HG02884 (cell line): Measurements from ENCODE around the gene PPIF.

Experiments used
- ATAC-seq: cut with Tn5 transposase; IDR thresholded peaks from one replicate; pipeline ENCODE4 v1.9.1; 2021; ENCODE audit warnings: mild to moderate bottlenecking, moderate library complexity; ENCODE audit not compliant: unreplicated experiment

PPIF gene

GRCh38 chr10:79347226-79347893, at the start of gene PPIF:
Gene PPIF (plus strand): TSS chr10:79347469. CDS start chr10:79347549, 80 bp downstream.
- peak; percentile 82 for ATAC-seq

GRCh38 chr10:79298403-79299244, 48.6 kb upstream of the PPIF start:
- ATAC-seq: no peak

- no peak for ATAC-seq
Measured at GRCh38 chr10:79299397-79300241, 47.6 kb upstream of the PPIF start.

DNA sequence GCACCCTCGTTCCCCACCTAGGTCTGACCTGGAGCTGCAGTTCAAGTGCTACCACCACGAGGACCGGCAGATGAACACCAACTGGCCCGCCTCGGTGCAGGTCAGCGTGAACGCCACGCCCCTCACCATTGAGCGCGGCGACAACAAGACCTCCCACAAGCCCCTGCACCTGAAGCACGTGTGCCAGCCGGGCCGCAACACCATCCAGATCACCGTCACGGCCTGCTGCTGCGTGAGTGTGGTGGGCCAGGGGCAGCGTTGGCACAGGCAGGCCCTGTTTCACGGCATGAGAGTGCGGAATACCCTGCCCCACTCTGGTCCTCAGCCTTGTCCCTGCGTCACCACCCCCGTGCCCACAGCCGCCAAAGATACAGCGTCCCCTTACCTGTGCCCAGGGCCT, 46.6 kb upstream of the PPIF start:
- ATAC-seq: no peak

GRCh38 chr10:79301754-79302530, 45.3 kb upstream of the PPIF start:
- ATAC-seq: no peak

GRCh38 chr10:79303631-79304478, 43.4 kb upstream of the PPIF start:
- no peak for ATAC-seq

DNA sequence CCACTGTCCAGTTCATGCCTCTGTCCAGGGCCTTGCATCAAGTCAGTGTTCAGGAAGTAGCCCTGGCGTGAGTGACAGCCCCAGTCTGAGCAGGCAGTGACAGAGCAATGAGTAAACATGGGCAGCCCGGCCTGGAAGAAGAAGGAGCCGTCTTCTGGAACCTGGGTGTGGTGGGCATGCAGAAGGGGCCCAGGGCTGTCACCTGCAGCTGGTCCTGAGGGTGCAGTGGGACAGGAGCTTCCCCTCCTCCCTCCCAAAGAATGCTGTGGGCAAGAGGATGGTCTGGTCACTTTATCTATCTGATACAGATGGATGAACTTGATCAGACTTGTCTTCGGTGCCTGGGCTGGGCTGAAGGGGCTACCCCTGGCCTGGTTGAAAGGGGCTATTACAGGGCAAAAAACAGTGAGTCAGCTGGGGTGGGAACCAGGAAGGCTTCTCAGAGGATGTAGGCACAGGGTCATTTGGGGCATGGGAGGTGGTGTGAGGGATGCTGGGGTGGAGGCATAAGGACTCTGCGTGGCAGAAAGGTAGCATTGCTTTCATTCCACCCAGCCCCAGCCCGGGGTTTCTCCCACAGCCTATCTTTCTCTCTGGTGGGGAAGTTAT, 42.7 kb upstream of the PPIF start:
- ATAC-seq: no peak

- no peak for ATAC-seq
Measured at GRCh38 chr10:79305515-79305914, 41.8 kb upstream of the PPIF start.

DNA sequence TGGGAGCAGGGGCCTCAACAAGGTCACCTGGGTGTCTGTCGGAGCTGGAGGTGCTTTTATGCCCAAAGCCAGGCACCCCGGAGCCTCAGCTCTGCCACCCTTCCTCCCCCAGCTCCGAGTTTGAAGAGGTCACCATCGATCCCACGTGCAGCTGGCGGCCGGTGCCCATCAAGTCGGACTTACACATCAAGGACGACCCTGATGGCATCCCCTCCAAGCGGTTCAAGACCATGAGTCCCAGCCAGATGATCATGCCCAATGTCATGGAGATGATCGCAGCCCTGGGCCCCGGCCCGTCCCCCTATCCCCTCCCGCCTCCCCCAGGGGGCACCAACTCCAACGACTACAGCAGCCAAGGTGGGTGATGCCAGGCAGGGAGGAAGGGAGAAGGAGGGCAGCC, 41.3 kb upstream of the PPIF start:
- ATAC-seq: no peak

DNA sequence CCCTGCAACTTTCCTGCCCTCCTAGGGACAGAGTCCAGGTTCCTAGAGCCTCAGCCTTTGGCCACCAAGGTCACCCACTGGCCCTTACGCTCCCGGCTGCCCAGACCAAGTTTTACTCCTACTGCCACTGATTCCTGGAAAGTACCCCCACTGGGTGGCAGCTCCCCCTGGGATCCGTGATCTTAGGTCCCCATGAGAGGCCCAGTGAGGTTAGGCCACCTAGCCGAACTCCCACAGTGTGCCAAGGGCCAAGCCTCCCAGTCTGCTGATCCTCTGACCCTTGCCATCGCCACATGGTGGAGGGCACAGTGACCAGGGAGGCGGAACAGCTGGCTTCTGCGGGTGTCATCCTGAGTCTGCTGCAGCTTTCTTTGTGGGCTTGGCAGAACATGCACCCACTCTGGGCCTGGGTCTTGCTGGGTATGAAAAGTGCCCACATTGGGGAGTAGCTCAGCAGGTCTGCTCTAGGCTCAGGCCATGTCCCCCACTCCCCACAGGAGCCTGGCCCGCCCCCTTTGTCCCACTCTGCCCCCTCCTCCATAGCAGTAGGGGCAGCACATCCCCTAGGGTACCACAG, 40.5 kb upstream of the PPIF start:
- ATAC-seq: no peak

DNA sequence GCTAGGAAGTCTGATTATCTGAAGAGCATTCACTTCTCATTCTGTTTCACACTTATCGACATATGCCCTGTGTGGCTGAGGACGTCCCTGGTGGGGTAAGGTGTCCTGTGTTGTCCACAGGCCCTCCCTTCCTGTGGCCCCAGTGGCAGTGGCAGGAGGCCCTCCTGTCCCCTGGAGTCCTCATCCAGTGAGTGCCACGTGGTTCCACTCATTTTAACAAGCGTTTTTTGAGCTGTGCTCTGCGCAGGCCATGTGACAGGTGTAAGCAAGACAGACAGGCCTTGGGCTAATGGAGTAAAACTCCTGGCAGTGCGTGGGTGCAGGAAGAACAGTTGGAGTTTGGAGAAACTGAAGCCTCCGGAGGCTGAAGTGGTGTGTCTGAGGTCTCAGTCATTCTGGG, 39.3 kb upstream of the PPIF start:
- no peak for ATAC-seq

DNA sequence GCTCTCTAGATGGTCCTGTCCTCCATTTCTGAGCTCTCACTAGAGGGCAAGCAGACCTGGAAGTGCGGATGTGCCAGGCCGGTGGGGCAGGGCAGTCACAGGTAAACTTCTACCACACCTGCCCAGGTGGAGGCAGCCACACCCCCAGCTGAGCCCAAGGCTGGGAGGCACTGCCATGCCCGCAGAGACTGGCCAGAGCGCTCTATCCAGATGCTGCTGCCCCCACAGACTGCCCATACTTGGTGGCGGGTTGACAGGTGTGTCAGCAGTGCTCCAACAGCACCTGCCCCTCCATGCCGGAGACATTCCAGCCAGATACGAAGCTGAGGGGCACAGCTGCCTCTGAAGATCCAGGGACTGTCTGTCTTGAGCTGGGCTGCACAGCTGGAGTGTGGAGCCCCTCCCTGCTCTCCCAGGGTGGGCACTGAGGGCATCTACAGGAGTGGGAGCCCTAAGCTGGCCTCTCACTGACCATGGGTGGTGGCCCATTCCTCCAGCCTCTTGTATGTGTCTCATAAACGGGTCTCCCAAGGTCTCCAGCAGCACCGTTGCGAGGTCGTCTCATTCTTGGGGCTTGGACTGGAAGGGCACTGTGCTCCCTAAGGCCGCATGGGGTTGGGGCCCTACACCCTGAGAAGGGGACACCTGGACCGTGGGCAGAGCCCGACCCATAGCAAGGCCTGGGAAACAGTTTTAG, 38.2 kb upstream of the PPIF start:
- no peak for ATAC-seq

DNA sequence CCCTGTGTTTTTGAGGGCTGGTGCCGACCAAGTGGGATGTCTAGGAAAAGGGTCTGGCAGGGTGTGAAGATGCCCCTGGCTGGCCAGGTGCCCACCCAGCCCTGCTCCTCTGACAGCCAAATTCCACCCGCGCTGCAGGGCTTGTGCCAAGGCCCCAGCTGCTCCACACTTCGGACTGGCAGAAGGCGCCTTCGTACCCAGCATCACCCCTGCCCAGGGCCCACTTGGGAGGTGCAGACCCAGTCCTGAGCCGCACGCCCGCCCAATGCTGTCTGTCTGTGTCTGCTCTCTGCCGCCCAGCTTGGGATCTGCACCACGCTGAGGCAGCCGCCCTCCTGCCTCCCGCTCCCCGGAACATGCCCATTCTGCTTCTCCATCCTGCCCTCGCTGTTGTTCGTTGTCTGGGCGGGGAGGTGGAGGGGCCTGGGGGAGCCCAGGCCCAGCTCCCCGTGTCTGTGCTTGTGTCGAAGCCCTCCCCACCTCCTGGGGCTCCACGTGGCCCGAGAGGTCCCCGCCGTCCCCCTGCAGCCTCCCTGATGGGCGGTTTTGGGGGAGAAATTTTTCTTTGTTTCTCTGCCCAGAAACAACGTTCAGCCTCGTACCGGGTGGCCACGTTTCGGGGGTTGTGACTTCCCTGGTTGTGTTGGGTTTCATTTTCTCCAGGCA, 36.9 kb upstream of the PPIF start:
- no peak for ATAC-seq

GRCh38 chr10:79310911-79311573, 36.2 kb upstream of the PPIF start:
- no peak for ATAC-seq

GRCh38 chr10:79311581-79312407, 35.5 kb upstream of the PPIF start:
- ATAC-seq: no peak

GRCh38 chr10:79312601-79313187, 34.6 kb upstream of the PPIF start:
- ATAC-seq: no peak
